ENCODE data around the gene TMEM51.

DNA sequence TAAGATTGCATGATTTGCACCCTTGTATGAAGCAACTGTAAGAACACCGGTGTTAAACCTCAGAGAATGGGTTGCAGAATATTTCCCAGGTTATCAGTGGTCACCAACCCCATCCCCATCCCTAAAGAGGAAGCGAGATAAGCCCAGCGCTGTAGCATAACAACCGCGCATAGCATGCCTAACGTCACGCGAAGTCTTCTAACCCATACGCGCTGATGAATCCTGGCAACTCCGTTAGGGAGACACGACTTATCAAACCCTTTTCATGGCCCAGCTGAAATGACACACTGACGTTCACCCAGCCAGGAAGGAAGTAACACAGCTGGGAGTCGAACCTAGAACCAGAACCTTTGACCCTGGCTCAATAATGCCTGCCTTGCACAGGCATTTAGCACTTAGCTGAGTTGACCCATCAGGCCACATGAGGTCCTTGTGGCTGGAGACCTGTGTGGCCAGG lies 24.2 kb downstream of the TMEM51 start:
- no peak for TF ChIP-seq CTCF (IDR thresholded peaks at IDR 0.05 in 8 of 11, conservative IDR thresholded peaks at IDR 0.05 in 3 of 11)
- no peak for TF ChIP-seq POLR2AphosphoS5 (IDR thresholded peaks at IDR 0.05)
- TF ChIP-seq POLR2A (IDR thresholded peaks at IDR 0.05), result no peak

All from spleen (tissue), 7 donors.